RWPE2 (cell line): ENCODE measurements around the gene GLDN.

Source experiments
- ATAC-seq: fragments of 200-7000 bp; cut with Tn5 transposase; 3 replicates; pipeline ENCODE4 v1.9.1; 2021; ENCODE audit warnings: low read depth
- DNase-seq: peaks from one replicate; pipeline ENCODE4 v3.0.0-alpha.2; 2020; ENCODE audit warnings: low spot score
- H3K27ac ChIP-seq: fragments of 450-650 bp; 2 replicates; pipeline ENCODE4 v1.5.1; 2017; ENCODE audit warnings: mild to moderate bottlenecking; ENCODE audit not compliant: poor library complexity, severe bottlenecking
- H3K27me3 ChIP-seq: fragments of 250-450 bp; sonication (Bioruptor Pico); 2 replicates; pipeline ENCODE4 v1.5.1; 2021; ENCODE audit warnings: mild to moderate bottlenecking, moderate library complexity; ENCODE audit not compliant: insufficient read depth, poor library complexity, severe bottlenecking
- H3K36me3 ChIP-seq: fragments of 250-450 bp; sonication (Bioruptor Pico); 2 replicates; pipeline ENCODE4 v1.5.1; 2020; ENCODE audit warnings: low read depth, mild to moderate bottlenecking, moderate library complexity
- H3K4me1 ChIP-seq: fragments of 250-450 bp; sonication (Bioruptor Pico); 2 replicates; pipeline ENCODE4 v1.5.1; 2021; ENCODE audit warnings: mild to moderate bottlenecking, moderate library complexity; ENCODE audit not compliant: insufficient read depth, poor library complexity, severe bottlenecking
- H3K4me3 ChIP-seq: fragments of 250-450 bp; sonication (Bioruptor Pico); 2 replicates; pipeline ENCODE4 v1.5.1; 2021; ENCODE audit warnings: mild to moderate bottlenecking, moderate library complexity; ENCODE audit not compliant: severe bottlenecking
- H3K9me3 ChIP-seq: fragments of 250-450 bp; sonication (Bioruptor Pico); 2 replicates; pipeline ENCODE4 v1.5.1; 2021; ENCODE audit warnings: mild to moderate bottlenecking, moderate library complexity; ENCODE audit not compliant: severe bottlenecking
- CTCF ChIP-seq: fragments of 450-650 bp; IDR thresholded peaks from one replicate; pipeline ENCODE4 v1.5.1; 2017; ENCODE audit warnings: mild to moderate bottlenecking, moderate library complexity; ENCODE audit not compliant: poor library complexity, severe bottlenecking

Gene GLDN

GRCh38 chr15:51335087-51335486, 6.4 kb upstream of the GLDN start:
- no peak for DNase-seq
- Histone ChIP-seq H3K27ac (no peak overlapping the region), H3K4me3 (no peak overlapping the region), H3K36me3 (no peaks in the 10 kb centered on the region), H3K4me1 (peaks cover 3% of the 10 kb centered on the region), H3K9me3 (no peaks in the 10 kb centered on the region), H3K27me3 (no peaks in the 10 kb centered on the region)
- no peak for TF ChIP-seq CTCF
- ATAC-seq, result no peak

DNA sequence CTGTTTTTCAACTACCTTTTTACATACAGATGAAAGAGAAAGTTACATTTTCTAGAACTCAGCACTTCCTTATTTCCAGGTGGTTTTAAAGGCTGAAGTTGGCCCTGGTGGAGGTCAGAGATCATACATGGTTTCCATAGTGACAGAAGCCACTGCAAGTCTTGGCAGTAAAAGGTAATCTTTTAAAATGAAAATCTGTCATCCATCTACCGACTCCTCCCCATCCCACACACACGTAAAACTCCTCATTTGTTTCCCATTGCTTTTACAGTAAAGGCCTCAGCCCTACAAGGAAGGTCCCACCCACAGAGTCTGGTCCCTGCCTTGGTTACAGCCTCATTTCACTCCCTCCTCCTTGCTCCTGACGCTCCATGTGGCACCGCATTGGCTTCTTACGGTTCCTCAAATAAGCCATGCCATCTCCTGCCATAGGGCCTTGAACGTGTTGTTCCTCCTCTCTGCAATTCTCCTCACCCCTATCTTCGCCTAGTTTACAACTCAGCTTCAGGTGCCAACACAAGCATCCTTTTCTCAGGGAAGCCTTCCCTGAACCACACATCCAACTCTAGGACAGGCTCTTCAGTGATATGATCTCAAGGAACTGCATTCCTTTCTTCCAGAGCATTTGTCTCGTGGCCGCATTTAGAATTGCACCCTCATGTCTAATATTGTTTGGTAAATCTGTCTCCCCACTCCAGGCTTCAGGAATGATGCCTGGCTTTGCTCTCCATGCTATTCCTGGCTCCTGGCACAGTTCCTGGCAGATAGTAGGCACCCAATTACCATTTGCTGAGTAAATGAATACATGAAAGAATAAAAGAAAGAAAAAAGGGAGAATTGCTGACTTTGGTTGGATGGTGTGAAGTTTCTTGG, 5.7 kb upstream of the GLDN start:
- H3K4me3 ChIP-seq, result no peak overlapping the region
- DNase-seq, result no peak
- H3K36me3 ChIP-seq, result no peaks in the 10 kb centered on the region
- H3K9me3 ChIP-seq, result no peaks in the 10 kb centered on the region
- H3K4me1 ChIP-seq, result peaks cover 3% of the 10 kb centered on the region
- ATAC-seq, result no peak
- H3K27me3 ChIP-seq, result no peaks in the 10 kb centered on the region
- no peak overlapping the region for H3K27ac ChIP-seq
- no peak for TF ChIP-seq CTCF

DNA sequence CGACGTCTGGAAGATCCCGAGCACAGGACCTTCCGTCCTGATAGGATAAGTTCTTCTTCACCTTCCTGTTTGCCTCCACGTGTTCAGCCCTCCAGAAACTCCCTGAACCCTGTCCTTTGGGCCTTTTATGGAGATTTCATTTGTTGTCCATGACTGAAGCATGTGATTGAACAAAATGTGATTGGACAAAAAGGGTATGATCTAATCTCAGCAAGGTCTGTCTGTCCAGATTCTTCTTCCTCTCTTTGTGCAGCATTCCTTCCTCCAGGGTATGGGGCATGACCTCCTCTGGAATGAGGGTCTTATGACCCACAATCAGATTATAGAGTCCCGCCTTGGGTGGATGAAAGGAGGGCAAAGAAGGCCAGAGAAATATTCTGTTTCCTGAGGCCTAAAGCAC, 3.0 kb upstream of the GLDN start, which contains the start of gene CYP19A1:
Gene CYP19A1 (minus strand): TSS at position 101 of the 400 bp plus-strand sequence. CDS start 95,684 bp downstream, outside the sequence.
- no peak within 1 kb of the TSS for H3K4me3 ChIP-seq
- H3K9me3 ChIP-seq, result no peaks in the 10 kb centered on the region
- no peak within 1 kb of the TSS for H3K27ac ChIP-seq
- ATAC-seq (no peak), DNase-seq (no peak)
- no peak for TF ChIP-seq CTCF
- no peaks in the 10 kb centered on the region for H3K36me3 ChIP-seq
- no peaks in the 10 kb centered on the region for H3K4me1 ChIP-seq
- peaks cover 11% of the 10 kb centered on the region for H3K27me3 ChIP-seq

DNA sequence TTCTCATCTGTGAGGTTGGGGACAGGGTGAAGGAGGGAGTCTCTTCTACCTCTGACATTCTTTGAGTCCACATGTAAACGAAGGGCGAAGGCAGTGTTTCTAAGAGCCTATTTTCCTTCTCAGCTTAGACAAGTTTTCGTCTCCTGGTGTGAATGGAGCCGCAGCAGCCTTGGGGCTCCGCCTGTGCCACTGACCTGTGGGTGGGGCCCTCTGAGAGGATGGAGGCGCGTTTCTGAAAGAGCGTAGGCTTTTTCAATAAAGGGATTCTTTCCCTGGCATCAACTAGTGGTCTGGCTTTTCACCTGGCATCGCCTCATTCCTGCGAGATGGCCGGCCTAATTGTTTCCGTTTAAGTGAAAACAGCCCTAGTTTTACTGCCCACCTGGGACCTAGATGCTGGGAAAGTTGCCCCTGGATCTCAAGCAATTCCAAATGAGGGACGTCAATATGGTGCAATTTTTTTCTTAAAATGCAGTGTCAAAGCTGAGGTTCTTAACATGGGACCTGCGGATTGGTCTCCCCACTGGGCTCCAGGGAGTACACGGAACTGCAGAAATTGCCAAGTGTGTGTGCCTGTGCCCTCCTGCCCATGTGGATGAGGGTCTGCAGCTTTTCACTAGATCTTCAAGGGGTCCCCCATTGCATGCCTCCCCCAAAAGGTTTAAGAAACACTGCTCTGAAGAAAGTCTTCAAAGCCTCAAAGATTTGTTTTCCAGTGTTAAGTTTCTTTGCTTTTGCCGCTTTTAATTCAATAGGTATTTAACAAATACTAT, 958 bp downstream of the GLDN start:
- H3K27me3 ChIP-seq, result peaks cover 11% of the 10 kb centered on the region
- no peak for TF ChIP-seq CTCF
- H3K36me3 ChIP-seq, result no peaks in the 10 kb centered on the region
- no peak overlapping the region for H3K27ac ChIP-seq
- no peaks in the 10 kb centered on the region for H3K9me3 ChIP-seq
- DNase-seq (no peak), ATAC-seq (no peak)
- no peak overlapping the region for H3K4me3 ChIP-seq
- no peaks in the 10 kb centered on the region for H3K4me1 ChIP-seq
